Right renal pelvis (tissue), 4 donors: ENCODE measurements around the gene MAP4. TPM values are rescaled to one million over a fixed set of nuclear protein-coding genes. Genes with fewer than 3 reads are reported as not detected.

ENCODE experiments used
- DNase-seq, 4 donors: peaks; one replicate each; pipeline ENCODE4 v3.0.0-alpha.2; 2013; ENCODE audit warnings: low read depth in 4 of 4, low spot score in 3 of 4, missing footprints in 1 of 4
- polyA plus RNA-seq, 4 donors: library from polyadenylated mRNA; unstranded; fragments of 120-200 nt; gene quantifications; one replicate each; pipeline ENCODE4 v1.2.1, GENCODE V29; 2013; ENCODE audit not compliant: insufficient read length in 4 of 4

MAP4 gene
- polyA plus RNA-seq, 4 donors, result 181 to 188 (median 185) TPM

DNA sequence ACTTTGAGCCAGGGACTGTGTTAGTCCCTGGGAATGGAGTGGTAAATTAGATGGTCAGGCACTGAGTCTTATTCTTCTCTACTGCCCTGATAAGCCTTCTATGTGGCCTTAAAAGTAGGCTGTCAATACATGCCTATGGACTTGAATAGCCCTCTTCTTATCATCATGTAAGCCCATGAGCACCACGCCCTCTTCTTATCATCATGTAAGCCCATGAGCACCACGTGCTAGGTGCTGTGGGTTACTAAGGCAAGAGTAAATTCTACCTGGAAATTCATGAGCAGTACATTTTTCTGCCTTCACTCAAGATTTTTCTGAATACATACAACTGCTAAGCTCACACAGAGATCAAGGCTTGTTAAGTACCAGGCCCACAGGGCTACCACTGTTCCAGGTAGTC is 144.8 kb downstream of the MAP4 start:
- no peak for DNase-seq

DNA sequence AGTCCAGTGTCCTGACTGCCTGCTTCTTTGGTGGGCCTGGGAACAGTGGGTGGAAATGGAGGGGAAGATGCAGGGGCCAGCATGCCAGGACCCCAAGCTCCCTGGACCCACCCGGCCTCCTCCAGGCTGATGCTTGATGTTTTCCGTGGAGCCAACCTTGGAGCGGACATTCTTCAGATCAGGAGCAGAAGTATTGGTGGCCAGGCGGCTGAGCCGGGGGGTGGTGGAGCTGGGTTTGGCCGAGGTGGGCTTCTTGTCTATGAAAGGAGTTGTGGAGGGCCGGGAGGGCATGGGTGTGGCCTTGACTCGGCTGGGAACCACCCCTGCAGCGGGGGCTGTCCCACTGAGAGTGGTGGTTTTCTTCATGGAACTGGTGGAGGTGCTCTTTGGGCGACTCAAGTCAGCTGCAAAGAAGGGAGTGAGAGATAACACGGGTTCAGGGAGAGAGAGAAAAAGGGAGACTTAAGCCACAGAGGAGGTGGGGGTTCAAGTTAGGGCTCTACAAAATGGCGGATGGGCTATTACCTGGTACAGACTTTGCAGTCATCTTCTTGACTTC is 145.4 kb downstream of the MAP4 start:
- DNase-seq, result no peak

DNA sequence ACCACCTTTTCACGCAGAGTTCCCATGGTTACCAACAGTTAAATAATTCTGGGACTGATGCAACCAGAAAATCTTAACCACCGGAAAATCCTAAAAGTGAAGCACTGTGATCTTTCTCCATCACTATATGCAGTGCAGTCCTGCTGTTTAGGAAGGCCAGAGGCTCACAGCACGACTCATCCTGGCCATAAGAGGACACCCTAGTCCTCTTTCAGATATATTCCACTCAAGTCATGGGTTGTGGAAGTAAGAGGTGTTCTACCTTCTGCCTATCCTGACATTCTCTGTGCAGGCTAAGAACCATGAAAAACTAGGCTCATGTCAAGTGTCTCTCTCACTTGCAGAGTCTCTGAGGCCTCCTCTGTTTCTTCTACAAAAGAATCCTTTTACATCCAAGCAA is 146.1 kb downstream of the MAP4 start:
- no peak for DNase-seq

DNA sequence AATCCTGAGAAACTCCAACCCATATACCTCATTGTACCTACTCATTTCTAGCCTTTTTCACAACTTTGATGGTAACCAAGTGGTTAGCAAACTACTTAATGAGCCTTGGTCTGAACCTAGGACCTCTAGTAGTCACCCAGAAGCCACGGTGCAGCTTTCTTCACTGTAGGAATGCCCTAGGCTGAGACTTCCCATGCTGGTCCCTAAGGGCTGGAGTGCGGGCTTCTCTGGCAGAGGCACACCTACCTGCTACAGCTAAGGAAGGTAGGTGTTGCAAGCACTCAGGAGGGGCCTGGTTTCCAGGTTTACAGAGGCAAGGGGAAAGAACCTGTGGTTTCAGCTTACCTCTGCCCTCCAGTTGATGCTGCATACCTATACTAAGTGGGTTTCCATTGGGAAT is 147.9 kb downstream of the MAP4 start:
- DNase-seq, result no peak

DNA sequence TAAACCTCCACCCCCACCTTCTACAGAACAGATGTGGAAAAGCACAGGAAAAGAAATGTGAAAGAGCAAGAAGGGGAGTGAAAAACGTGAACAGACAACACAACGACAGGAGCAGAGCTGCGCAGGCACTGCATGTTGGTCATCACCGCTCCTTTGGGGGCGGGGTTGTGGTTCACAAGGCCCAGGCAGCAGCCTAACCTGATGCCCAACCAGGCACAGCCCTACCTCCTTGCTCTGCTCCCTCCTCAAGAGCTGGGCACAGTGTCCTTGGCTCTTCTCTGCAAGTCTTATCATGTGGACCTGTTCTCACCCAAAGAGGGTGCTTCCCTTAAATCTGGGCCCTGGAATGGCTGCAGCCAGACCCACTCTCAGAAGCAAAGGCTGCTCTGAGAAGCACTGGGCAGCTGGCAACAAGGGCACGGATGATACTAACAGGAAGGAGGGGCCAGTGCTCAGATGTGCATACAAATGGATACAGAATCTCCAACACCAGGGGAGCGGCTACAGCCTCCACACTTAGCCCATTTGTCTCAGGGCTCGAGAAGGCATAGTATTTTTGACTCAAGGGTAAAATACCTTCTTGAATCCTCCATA is 148.7 kb downstream of the MAP4 start:
- no peak for DNase-seq

DNA sequence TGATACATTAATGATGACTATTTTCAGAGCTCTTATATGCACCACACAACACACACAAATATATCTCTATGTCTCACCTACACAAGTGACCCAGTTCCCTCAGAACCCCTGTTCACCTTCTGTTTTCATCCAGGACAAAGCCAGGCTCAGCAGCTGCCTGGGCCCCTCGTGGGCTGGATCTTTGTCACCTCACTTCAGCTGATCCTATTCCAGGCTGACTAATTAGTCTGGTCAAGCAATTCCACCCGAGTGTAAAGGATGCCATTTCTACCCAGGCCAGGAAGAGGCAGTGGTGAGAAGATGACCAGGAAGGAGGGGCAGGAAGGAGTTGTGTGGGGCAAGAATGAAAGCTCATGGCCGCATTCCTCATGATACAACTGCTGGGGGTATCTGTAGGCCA is 151.0 kb downstream of the MAP4 start:
- DNase-seq, result no peak

DNA sequence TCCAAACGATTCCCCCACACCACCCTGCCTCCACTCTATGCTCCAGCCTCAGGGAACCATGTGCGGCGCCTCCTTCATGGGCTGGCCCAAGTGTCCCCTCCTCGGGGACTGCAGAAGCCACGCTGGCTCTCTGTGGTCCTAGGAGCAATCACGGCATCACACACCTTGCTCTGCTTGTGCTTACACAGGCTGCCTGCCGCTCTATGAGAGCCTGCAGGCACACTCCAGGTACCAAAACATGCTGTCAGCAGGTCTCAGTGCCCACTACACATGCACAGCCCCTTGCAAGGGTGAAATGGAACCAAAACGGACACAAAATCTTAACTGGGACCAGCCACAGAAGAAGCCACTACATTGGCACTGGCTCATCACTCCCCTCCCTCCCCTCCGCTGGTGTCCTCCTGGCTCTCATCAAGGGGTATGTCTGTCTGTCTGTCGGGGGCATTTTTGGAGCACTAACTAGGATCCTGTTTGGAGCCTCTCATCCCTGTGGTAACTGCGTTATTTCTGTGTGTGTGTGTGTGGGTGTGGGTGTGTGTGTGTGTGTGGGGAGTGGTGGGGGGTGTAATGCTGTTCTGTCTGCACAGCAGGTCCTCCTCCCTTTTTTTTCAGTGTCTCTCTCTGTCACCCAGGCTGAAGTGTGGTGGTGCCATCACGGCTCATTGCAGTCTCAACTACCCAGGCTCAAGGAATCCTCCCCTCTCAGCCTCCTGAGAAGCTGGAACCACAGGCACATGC is 152.7 kb downstream of the MAP4 start:
- DNase-seq, result no peak

DNA sequence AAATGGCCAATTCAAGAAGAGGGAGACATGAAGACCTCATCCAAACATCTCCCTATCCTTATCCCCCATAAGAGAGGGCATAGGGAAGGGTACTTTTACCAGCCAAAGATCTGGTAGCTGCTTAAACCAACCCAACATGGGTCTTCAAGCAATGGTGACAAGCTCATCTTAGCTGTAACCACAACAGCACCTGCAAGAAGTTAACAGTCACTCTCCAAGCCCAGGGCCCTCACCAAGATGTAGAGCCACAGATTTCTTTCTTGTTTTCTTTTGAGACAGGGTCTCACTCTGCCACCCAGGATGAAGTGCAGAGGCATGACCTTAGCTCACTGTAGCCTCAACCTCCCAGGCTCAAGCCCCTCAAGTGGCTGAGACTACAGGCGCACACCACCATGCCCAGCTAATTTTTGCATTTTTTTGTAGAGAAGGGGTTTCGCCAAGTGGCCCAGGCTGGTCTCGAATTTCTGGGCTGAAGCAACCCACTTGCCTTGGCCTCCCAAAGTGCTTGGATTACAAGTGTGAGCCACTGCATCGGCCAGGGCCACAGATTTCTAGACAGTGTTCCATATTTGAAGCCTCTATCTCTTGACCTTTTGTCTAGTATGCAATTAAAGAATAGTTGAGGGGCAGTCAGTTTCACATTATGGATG is 156.1 kb downstream of the MAP4 start:
- no peak for DNase-seq

DNA sequence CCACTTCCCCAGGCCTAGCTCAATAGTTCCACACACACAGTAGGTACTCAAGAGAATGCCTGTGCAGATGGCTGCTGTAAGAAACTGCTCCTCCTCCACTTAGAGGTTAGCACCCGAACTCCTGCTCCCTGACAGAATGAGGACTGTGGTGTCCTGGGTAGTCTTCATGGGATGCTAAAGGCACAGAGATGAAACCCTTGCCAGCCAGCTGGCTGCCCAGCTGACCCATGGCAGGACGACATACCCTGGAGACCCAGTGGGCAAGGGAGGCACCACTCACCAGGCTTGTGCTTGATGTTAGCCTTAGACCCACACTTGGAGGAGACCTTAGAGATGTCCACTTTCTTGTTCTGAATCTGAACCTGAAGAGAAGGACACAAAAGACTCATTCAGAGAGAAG is 159.1 kb downstream of the MAP4 start:
- no peak for DNase-seq

DNA sequence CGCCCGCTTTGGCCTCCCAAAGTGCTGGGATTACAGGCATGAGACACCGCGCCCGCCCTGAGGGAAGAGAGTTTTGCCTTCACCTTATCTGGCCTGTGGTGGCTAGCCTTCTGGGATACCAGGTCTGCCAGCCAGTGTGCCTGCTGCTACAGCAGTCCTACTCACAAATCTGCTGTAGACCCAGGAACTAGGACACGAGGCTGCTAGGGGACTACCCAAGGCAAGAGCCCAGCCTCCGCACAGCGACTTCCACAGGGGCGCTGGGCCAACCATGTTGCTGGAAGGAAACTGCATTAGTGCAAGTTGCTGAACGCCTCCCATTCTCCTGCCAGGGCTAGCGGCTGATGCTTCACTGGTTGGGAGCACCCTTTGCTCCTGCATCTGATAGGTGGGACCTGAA is 159.5 kb downstream of the MAP4 start:
- DNase-seq, result no peak

DNA sequence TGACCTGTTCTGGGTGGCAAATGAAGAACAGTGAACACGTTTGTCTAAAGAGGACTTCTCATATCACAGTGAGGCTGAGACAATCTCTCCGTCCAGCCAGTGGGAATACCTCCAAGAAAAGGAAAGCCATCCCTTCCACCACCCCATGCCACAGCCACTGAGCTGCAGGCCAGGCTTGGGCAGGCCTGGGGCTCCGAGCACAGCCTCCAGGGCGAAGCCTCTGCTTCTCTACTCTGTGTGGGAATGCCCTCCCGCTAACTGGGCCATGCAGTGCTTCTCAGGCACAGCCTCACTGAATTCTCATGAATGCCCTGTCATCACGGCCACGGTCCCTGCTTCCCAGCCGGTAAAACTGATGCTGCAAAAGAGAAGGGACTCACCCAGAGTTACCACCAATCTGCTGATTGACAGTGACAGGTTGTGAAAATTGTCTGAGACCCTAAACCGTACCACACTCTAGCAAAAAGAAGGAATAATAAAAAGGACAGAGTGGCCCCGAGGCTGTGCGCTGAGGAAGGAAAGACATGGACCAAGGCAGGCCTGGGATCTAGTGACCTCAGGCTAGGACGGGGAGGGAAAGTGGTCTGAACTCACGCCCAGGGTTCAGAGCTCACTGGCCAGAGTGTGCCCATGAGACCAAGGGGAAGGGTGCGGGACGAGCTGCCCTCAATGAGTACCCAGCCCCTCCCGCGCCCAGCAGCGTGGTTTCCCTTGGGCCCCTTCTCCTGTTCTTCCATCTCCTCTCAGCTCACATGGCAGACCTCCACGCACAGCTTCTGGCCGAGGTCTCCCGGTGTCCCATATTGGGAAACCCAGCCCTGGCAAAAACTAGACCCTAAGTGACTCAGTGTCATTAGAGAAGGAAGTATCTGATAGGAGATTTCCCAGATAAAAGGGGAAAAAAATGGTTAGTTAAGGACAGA is 160.5 kb downstream of the MAP4 start:
- DNase-seq, result no peak

DNA sequence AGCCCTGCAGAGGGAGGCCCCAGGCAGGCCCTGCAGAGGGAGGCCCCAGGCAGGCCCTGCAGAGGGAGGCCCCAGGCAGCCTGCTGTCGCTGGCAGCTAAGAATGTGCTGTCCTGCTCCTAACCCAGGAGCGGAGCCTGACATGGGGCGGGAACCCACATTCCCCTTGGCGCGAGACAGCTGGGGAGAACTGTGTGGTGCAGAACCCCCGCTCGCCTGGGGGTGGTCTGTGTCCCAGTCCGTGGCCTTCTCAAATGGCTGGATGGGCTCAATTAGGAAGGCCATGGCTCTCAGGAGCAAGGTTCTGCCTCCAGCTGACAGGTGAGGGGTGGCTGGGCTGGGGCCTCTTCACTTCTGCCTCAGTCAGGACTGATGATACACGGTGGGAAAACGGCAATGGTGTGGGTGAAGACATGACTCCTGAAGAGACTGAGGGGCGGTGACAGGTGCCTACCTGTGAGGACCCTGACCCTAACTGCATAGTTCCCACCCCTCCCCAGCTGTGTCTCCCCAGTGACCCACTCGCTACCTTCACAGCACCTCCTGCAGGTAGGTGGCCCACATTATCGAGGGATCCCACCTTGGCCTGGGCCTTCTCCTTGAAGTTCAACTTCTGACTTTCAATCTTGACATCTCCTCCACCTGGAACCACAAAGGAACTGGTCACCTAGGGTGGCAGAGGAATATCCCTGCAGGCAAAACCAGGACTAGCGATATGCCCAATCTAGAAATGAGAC is 161.3 kb downstream of the MAP4 start:
- DNase-seq, result no peak

DNA sequence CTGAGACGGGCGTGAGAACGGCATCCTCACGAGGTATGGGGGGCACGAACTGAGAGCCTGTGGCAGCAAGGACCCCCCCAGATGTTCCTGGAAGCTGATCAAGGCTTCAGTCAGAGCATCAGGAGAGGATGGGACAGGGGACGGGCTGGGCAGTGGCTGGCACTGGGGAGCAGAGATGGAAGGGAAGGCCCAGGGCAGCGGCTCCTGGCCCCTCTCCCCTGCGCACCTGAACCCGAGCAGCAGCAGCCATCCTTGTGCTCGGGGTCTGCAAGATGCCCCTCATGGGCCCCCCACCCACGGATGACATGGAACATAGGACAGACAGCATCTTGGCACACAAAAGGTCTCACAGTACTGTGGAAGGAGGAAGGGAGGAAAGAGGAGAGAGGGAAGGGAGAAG is 161.9 kb downstream of the MAP4 start:
- no peak for DNase-seq

DNA sequence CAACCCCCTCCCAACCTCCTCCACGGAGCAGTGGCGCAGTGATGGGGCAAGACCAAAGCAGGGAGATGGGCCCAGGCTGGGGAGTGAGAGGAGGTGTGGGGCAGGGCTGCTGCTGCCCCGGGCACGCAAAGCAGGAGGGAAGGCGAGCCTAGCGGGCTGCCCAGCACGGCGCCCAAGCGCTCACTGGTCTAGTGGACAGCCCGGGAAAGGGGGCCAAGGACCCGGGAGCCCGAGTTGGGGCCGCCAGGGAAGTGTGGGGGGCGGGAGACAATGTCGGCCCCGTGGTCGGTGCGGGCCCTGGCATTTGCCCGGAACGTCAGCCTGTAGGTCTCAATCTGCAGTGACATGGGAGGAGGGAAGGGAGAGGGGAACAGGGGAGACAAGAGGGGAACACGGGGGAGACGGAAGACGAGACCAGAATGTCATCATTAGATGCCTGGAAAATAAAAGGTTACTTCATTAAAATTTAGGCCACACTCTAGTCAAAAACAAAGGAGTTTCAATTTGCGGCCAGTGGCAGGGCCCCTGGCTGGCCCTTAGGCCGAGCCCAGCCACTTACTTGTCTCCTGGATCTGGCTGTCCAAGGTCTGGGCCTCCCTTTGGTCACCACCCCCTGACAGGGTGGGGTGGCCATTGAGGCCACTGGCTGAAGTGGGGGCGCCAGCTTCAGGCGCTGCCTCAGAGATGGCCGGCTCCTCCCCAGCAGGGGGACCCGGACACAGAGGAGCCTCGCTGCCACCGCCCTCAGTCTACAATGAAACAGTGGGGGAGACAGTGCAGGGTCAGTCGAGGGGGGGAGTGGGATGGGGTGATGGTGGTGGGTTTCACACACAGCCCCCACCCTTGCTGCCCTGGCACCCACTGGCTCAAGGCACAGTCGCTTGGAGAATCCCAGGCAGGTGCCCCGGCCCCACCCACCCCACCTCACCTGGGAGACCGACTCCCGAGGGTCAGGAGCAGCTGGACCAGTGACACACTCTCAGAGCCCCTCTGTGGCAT is 163.3 kb downstream of the MAP4 start:
- no peak for DNase-seq

DNA sequence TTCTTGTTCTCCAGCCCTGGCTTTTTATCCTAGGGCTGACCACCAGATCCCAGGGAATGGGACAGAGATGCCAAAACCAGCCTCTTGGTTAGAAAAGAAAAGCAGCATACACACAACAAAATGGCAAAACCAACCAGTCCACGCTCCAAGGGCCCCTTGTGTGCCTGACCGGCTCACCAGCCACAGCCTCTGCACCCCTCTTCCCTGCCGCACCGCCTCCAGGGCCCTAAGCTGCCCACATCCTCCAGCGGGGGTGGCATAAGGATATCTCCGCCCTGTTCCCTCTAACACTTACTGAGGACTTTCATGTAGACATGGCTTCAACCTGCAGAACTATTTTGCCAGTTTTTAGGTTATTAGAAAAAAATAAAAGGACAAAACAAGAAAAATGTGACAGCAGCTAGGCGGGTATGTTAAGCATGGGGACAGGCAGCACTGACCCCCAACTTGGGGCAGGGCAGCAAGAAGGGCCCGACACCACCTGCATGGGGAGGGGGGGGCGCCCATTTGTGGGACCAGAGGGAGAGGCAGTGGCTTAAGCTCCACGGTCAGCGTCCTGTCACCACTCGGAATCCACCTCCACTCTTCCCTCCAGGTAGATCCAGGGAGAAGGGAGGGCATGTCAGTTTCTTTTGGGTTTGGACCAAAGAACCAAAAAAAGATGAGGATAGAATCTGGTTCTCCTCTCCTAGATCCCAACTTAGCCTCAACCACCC is 164.2 kb downstream of the MAP4 start:
- DNase-seq, result no peak

DNA sequence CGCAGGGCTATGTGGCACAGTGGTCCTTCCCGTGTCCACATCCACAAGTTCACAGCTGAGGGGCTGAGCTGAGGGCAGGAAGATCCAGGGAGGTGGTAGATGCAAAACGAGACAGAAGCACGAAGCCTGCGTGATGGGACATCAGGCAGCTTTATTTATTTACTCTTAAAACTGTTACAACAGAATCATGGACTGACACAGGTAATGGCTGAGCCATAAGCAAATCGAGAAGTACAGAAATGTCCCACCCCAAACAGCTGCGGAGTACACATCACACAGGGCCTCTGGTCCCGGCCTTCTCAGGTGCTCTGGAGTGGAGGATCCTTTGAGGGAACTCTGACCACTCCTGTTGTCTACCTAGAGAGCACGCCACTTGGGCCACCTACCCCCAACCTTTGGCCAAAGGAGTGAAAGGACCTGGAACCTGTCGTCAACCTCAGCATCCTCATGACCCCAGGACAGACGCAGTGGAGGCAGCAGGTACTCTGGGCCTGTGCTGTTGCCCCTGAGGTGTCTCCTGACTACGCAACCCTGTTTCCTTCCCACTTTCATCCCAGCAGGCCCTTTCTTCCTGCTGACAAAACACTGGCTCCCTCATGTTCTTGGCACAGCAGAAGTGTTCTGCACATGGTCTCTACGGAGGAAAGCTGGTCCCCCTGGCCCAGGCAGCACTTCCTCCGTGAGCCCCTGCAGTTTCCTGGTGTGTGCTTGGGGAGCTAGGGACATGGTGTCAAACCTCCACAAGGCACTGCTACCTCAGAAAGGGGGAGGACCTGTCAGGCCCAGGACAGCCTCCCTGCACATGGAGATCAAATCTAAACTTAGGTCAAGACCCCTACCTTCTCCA is 165.4 kb downstream of the MAP4 start:
- no peak for DNase-seq
